Measurements from ENCODE around the gene RPP25L.

Gene RPP25L

DNA sequence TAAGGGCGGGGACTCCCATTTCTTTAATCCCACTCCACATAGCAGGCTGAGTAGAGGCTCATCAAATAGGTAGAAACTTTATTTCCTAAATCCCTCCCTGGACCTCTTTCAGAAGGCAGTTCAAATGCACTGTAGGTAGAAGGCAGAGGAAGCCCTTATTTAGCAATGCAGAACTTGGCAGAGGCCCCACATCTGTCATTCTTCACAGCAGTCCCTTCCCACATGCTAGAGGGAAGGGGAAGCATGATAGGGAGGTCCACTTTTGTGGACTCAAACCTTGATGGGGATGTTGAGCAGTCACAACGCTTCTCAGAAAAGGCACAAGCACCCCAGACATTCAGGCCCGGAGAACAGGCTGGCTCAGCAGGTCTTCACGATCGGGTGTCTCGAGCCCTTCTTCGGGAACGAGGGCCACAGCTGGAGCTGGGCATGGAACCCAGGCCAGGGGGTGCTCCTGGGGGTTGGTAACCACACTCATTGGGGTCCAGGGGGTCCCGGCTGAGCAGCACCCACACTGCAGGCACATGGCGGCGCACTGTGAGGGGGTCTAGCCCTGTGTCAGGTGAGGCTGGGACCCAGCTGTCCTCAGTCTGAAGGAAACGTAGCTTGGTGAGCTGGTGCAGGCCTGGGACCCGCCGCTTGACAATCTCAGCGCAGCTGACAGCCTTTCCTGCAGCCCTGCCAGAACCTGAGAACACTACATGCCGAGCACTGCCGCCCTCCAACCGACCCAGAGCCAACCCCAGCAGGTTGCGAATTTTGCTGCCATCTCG is 1.3 kb downstream of the RPP25L start:
- H3K4me3 ChIP-seq (ENCODE audit: low read length): no peak overlapping the region
- no peaks in the 10 kb centered on the region for H3K27me3 ChIP-seq (ENCODE audit: control insufficient read depth, insufficient read depth, low read length)
- H3K36me3 ChIP-seq (ENCODE audit: control insufficient read depth, insufficient read depth, low read length): no peaks in the 10 kb centered on the region
- no peaks in the 10 kb centered on the region for H3K4me1 ChIP-seq (ENCODE audit: control insufficient read depth, insufficient read depth, low read length)
- DNase-seq (ENCODE audit: low read depth, low spot score): no peak
- no peaks in the 10 kb centered on the region for H3K9me3 ChIP-seq (ENCODE audit: control insufficient read depth, insufficient read depth, low read length)
- WGBS (ENCODE audit: insufficient coverage, insufficient read length): no CpG with 5 or more reads among the region's 20 CpGs
- no peak overlapping the region for H3K27ac ChIP-seq (ENCODE audit: low read length)

DNA sequence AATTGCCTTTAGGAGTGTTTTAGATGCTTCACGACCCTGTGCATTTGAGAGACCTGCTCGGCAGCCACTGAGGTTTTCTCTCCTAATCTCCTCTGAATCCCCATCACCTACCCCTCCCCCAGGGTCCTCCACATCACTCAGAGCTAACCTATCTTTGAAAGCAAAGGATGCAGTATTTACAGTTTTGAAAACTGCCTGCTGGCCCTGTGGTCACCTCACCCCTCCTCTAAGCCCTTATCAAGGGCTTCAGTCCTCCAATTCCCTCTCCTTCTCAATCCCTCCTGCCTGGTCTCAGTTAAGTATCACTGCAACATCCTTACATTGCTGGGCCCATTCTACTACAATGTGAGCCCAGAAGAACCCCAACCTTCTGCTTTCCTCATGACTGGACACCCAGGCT is 4.6 kb downstream of the RPP25L start:
- no CpG with 5 or more reads among the region's 2 CpGs for WGBS (ENCODE audit: insufficient coverage, insufficient read length)
- no peak overlapping the region for H3K4me3 ChIP-seq (ENCODE audit: low read length)
- H3K4me1 ChIP-seq (ENCODE audit: control insufficient read depth, insufficient read depth, low read length): no peaks in the 10 kb centered on the region
- H3K27ac ChIP-seq (ENCODE audit: low read length): no peak overlapping the region
- H3K9me3 ChIP-seq (ENCODE audit: control insufficient read depth, insufficient read depth, low read length): no peaks in the 10 kb centered on the region
- H3K36me3 ChIP-seq (ENCODE audit: control insufficient read depth, insufficient read depth, low read length): no peaks in the 10 kb centered on the region
- no peaks in the 10 kb centered on the region for H3K27me3 ChIP-seq (ENCODE audit: control insufficient read depth, insufficient read depth, low read length)
- DNase-seq (ENCODE audit: low read depth, low spot score): no peak

- Histone ChIP-seq H3K36me3 (ENCODE audit: control insufficient read depth, insufficient read depth, low read length) (no peaks in the 10 kb centered on the region), H3K4me3 (ENCODE audit: low read length) (no peak overlapping the region), H3K27ac (ENCODE audit: low read length) (no peak overlapping the region), H3K4me1 (ENCODE audit: control insufficient read depth, insufficient read depth, low read length) (no peaks in the 10 kb centered on the region), H3K27me3 (ENCODE audit: control insufficient read depth, insufficient read depth, low read length) (no peaks in the 10 kb centered on the region), H3K9me3 (ENCODE audit: control insufficient read depth, insufficient read depth, low read length) (no peaks in the 10 kb centered on the region)
- no CpG with 5 or more reads among the region's 3 CpGs for WGBS (ENCODE audit: insufficient coverage, insufficient read length)
- no peak for DNase-seq (ENCODE audit: low read depth, low spot score)
These were observed 5.0 kb downstream of the RPP25L start for GRCh38 chr9:34606905-34607304.

- Histone ChIP-seq H3K9me3 (ENCODE audit: control insufficient read depth, insufficient read depth, low read length) (no peaks in the 10 kb centered on the region), H3K4me3 (ENCODE audit: low read length) (no peak overlapping the region), H3K27ac (ENCODE audit: low read length) (no peak overlapping the region), H3K4me1 (ENCODE audit: control insufficient read depth, insufficient read depth, low read length) (no peaks in the 10 kb centered on the region), H3K27me3 (ENCODE audit: control insufficient read depth, insufficient read depth, low read length) (no peaks in the 10 kb centered on the region), H3K36me3 (ENCODE audit: control insufficient read depth, insufficient read depth, low read length) (no peaks in the 10 kb centered on the region)
- no peak for DNase-seq (ENCODE audit: low read depth, low spot score)
These were observed 5.7 kb downstream of the RPP25L start for GRCh38 chr9:34606190-34606589.

DNA sequence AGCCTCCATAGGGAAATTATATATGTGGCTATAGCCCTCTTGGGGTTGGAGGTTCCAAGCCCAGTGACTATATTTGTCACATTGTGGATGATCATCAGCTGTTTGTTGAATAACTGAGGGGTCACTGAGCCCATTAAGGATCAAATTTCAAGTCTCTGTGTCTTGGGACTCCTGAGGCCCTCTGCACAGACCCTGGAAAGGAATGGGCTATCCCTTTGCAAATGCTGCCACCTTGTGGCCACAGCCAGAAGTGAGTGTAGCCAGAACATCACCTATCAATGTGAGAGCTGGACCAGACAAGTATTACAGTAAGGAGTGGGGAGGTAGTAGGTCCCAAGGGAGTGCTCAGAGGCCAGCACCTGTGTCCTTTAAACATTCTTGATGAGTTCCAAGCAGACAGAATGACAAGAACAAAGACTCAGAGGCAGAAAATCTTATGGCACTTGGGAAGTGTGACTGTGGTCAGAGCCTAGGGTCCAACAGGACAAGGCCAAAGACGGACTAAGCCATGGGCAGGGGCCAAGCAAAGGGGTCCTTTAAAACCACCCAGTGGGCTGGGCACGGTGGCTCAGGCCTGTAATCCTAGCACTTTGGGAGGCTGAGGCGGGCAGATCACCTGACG is 8.2 kb downstream of the RPP25L start:
- no CpG with 5 or more reads among the region's 4 CpGs for WGBS (ENCODE audit: insufficient coverage, insufficient read length)
- no peak overlapping the region for H3K27ac ChIP-seq (ENCODE audit: low read length)

GRCh38 chr9:34601937-34602573 is 9.8 kb downstream of the RPP25L start:
- no CpG with 5 or more reads among the region's 6 CpGs for WGBS (ENCODE audit: insufficient coverage, insufficient read length)
- Histone ChIP-seq H3K27ac (ENCODE audit: low read length) (no peak overlapping the region), H3K27me3 (ENCODE audit: control insufficient read depth, insufficient read depth, low read length) (no peaks in the 10 kb centered on the region), H3K36me3 (ENCODE audit: control insufficient read depth, insufficient read depth, low read length) (no peaks in the 10 kb centered on the region), H3K4me1 (ENCODE audit: control insufficient read depth, insufficient read depth, low read length) (no peaks in the 10 kb centered on the region), H3K9me3 (ENCODE audit: control insufficient read depth, insufficient read depth, low read length) (no peaks in the 10 kb centered on the region), H3K4me3 (ENCODE audit: low read length) (no peak overlapping the region)
- DNase-seq (ENCODE audit: low read depth, low spot score): no peak

More for the DNA sequence above, 8.2 kb downstream of the RPP25L start:
- Histone ChIP-seq H3K27me3 (ENCODE audit: control insufficient read depth, insufficient read depth, low read length) (no peaks in the 10 kb centered on the region), H3K36me3 (ENCODE audit: control insufficient read depth, insufficient read depth, low read length) (no peaks in the 10 kb centered on the region), H3K4me3 (ENCODE audit: low read length) (no peak overlapping the region), H3K9me3 (ENCODE audit: control insufficient read depth, insufficient read depth, low read length) (no peaks in the 10 kb centered on the region), H3K4me1 (ENCODE audit: control insufficient read depth, insufficient read depth, low read length) (no peaks in the 10 kb centered on the region)
- no peak for DNase-seq (ENCODE audit: low read depth, low spot score)

GRCh38 chr9:34600908-34601307 is 11.0 kb downstream of the RPP25L start:
- Histone ChIP-seq H3K36me3 (ENCODE audit: control insufficient read depth, insufficient read depth, low read length) (no peaks in the 10 kb centered on the region), H3K27ac (ENCODE audit: low read length) (no peak overlapping the region), H3K4me3 (ENCODE audit: low read length) (no peak overlapping the region), H3K4me1 (ENCODE audit: control insufficient read depth, insufficient read depth, low read length) (no peaks in the 10 kb centered on the region), H3K9me3 (ENCODE audit: control insufficient read depth, insufficient read depth, low read length) (no peaks in the 10 kb centered on the region), H3K27me3 (ENCODE audit: control insufficient read depth, insufficient read depth, low read length) (no peaks in the 10 kb centered on the region)
- WGBS (ENCODE audit: insufficient coverage, insufficient read length): no CpG with 5 or more reads among the region's 1 CpG
- no peak for DNase-seq (ENCODE audit: low read depth, low spot score)

DNA sequence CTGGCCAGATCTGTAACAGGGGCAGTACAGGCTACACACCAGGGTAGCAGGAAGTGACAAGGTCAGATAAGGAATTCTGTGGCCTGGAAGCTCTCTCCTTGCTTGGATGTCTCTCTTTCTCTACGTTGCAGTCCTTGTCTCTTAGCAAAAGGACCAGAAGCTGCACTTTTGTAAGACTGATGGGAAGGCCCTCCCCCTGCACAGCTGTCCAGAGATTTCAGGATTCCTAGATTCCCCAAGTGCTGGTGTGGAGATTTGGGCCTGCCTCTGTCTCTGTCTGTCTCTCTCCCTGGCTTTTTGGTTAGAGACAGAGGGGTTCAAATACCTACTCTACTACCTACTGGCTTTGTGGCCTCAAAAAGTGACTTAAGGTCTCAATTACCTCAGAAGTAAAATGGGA is 12.4 kb downstream of the RPP25L start:
- H3K4me3 ChIP-seq (ENCODE audit: low read length): no peak overlapping the region
- no CpG with 5 or more reads among the region's 1 CpG for WGBS (ENCODE audit: insufficient coverage, insufficient read length)
- H3K4me1 ChIP-seq (ENCODE audit: control insufficient read depth, insufficient read depth, low read length): no peaks in the 10 kb centered on the region
- no peak overlapping the region for H3K27ac ChIP-seq (ENCODE audit: low read length)
- no peak for DNase-seq (ENCODE audit: low read depth, low spot score)
- no peaks in the 10 kb centered on the region for H3K9me3 ChIP-seq (ENCODE audit: control insufficient read depth, insufficient read depth, low read length)
- H3K27me3 ChIP-seq (ENCODE audit: control insufficient read depth, insufficient read depth, low read length): no peaks in the 10 kb centered on the region
- no peaks in the 10 kb centered on the region for H3K36me3 ChIP-seq (ENCODE audit: control insufficient read depth, insufficient read depth, low read length)

GRCh38 chr9:34594177-34594576 is 17.7 kb downstream of the RPP25L start:
- no peak overlapping the region for H3K27ac ChIP-seq (ENCODE audit: low read length)
- no peaks in the 10 kb centered on the region for H3K9me3 ChIP-seq (ENCODE audit: control insufficient read depth, insufficient read depth, low read length)
- H3K27me3 ChIP-seq (ENCODE audit: control insufficient read depth, insufficient read depth, low read length): peaks cover 38% of the 10 kb centered on the region
- no CpG with 5 or more reads among the region's 9 CpGs for WGBS (ENCODE audit: insufficient coverage, insufficient read length)
- no peaks in the 10 kb centered on the region for H3K36me3 ChIP-seq (ENCODE audit: control insufficient read depth, insufficient read depth, low read length)
- H3K4me1 ChIP-seq (ENCODE audit: control insufficient read depth, insufficient read depth, low read length): 0 out of 2 replicates have a peak, but pooled peaks cover 1% of the 10 kb centered on the region
- no peak overlapping the region for H3K4me3 ChIP-seq (ENCODE audit: low read length)
- DNase-seq (ENCODE audit: low read depth, low spot score): no peak

GRCh38 chr9:34592895-34593601 is 18.8 kb downstream of the RPP25L start:
- no peak overlapping the region for H3K4me3 ChIP-seq (ENCODE audit: low read length)
- no CpG with 5 or more reads among the region's 26 CpGs for WGBS (ENCODE audit: insufficient coverage, insufficient read length)

More at GRCh38 chr9:34592895-34593601, 18.8 kb downstream of the RPP25L start:
- no peaks in the 10 kb centered on the region for H3K36me3 ChIP-seq (ENCODE audit: control insufficient read depth, insufficient read depth, low read length)
- no peak overlapping the region for H3K27ac ChIP-seq (ENCODE audit: low read length)
- H3K4me1 ChIP-seq (ENCODE audit: control insufficient read depth, insufficient read depth, low read length): peaks cover 1% of the 10 kb centered on the region; the same call in 1 of the 2 replicates
- no peaks in the 10 kb centered on the region for H3K9me3 ChIP-seq (ENCODE audit: control insufficient read depth, insufficient read depth, low read length)
- DNase-seq (ENCODE audit: low read depth, low spot score): no peak
- peaks cover 50% of the 10 kb centered on the region for H3K27me3 ChIP-seq (ENCODE audit: control insufficient read depth, insufficient read depth, low read length)

Data from iPS DF 6.9 (cell line).